ENCODE results near the gene G3BP1.

The G3BP1 gene

GRCh38 chr5:151745071-151745705 lies 26.6 kb upstream of the G3BP1 start:
- DNase-seq = no peak
- Mint-ChIP-seq H3K4me1 (peaks cover 17% of the 10 kb centered on the region), H3K27ac (no peak overlapping the region), H3K27me3 (ENCODE audit: low read depth, poor library complexity) (no peaks in the 10 kb centered on the region), H3K36me3 (ENCODE audit: low read depth) (peaks cover 11% of the 10 kb centered on the region), H3K9me3 (no peaks in the 10 kb centered on the region), H3K4me3 (no peak overlapping the region)
- TF ChIP-seq CTCF (IDR thresholded peaks at IDR 0.05) = no peak

DNA sequence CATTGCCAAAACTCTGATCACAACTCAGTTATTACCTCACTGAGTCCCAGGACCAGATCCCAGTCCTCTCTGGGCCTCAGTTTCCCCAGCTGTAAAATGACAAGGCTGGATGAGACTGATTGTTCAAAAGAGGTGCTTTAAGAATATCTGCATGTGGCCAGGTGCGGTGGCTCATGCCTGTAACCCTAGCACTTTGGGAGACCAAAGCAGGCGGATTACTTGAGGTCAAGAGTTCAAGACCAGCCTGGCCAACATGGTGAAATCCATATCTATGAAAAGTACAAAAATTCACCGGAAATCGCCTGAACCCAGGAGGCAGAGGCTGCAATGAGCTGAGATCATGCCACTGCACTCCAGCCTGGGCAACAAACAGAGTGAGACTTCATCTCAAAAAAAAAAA lies 21.6 kb upstream of the G3BP1 start:
- peaks cover 21% of the 10 kb centered on the region for H3K36me3 Mint-ChIP-seq (ENCODE audit: low read depth)
- no peak for DNase-seq
- no peaks in the 10 kb centered on the region for H3K9me3 Mint-ChIP-seq
- peaks cover 12% of the 10 kb centered on the region for H3K4me1 Mint-ChIP-seq
- H3K4me3 Mint-ChIP-seq = no peak overlapping the region
- no peak for TF ChIP-seq CTCF (IDR thresholded peaks at IDR 0.05)
- H3K27ac Mint-ChIP-seq = no peak overlapping the region
- H3K27me3 Mint-ChIP-seq (ENCODE audit: low read depth, poor library complexity) = peaks cover 3% of the 10 kb centered on the region

DNA sequence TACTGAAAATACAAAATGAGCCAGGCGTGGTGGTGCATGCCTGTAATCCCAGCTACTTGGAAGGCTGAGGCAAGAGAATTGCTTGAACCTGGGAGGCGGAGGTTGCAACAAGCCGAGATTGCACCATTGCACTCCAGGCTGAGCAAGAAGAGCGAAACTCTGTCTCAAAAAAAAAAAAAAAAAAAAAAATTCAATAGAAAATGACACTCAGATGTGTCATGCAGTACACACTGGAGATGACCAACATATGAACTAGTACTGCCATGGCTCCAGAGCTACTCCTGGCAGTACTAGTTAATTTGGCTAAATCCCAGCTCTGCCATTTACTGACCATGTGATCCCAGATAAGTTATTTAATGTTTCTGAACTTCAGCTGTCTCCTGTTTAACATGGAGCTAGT lies 20.7 kb upstream of the G3BP1 start:
- Mint-ChIP-seq H3K36me3 (ENCODE audit: low read depth) (peaks cover 21% of the 10 kb centered on the region), H3K9me3 (no peaks in the 10 kb centered on the region), H3K27me3 (ENCODE audit: low read depth, poor library complexity) (peaks cover 3% of the 10 kb centered on the region), H3K4me3 (no peak overlapping the region), H3K27ac (no peak overlapping the region), H3K4me1 (peaks cover 22% of the 10 kb centered on the region)
- DNase-seq = no peak
- TF ChIP-seq CTCF (IDR thresholded peaks at IDR 0.05) = no peak

DNA sequence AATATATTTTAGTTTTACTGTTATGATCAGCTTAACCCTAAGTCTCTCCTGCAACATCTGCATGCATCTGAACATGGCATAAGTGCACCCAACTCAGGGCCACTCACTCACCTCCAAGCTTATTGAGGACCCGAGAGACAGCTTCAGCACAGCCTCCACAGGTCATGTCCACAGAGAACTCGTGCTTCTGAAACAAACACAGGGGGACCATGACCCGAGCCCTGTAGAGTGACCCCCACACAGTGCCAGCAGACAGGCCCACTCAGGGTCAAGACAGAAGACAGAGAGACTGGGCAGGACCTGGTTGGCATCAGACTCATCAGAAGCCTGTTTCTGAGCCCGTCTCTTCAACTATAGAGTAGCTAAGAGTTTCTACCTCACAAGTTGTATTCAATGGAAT lies 20.2 kb upstream of the G3BP1 start:
- peaks cover 3% of the 10 kb centered on the region for H3K27me3 Mint-ChIP-seq (ENCODE audit: low read depth, poor library complexity)
- H3K9me3 Mint-ChIP-seq = no peaks in the 10 kb centered on the region
- H3K36me3 Mint-ChIP-seq (ENCODE audit: low read depth) = peaks cover 21% of the 10 kb centered on the region
- H3K4me1 Mint-ChIP-seq = peaks cover 27% of the 10 kb centered on the region
- no peak for DNase-seq
- TF ChIP-seq CTCF (IDR thresholded peaks at IDR 0.05) = no peak
- no peak overlapping the region for H3K4me3 Mint-ChIP-seq
- H3K27ac Mint-ChIP-seq = no peak overlapping the region

DNA sequence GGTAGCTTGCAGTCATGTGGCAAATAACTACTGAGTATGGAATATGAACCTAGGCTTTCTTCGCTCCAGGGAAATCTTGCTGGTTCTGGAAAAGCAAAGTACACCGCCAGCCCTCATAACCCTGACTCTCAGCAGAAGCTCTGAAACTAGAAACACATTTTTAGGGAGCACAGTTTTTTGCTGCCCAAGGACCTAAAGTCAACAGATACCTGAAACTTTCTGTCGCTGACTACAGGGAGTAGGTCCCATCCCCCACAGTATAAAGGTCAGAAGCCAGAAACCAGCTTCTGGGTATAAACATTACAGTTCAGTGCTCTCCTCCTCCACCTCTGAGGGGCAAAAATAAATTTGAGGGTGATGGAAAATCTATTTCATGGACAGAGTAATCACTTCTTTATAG lies 16.4 kb upstream of the G3BP1 start:
- Mint-ChIP-seq H3K9me3 (no peaks in the 10 kb centered on the region), H3K27me3 (ENCODE audit: low read depth, poor library complexity) (peaks cover 3% of the 10 kb centered on the region), H3K27ac (peak overlapping the region; percentile 96), H3K4me1 (peaks cover 57% of the 10 kb centered on the region), H3K4me3 (peak overlapping the region; percentile 66), H3K36me3 (ENCODE audit: low read depth) (peaks cover 21% of the 10 kb centered on the region)
- TF ChIP-seq CTCF (IDR thresholded peaks at IDR 0.05) = no peak
- DNase-seq = no peak

Measured in nephron progenitor cell (in vitro differentiated cells).